Hepatocyte (in vitro differentiated cells): Measurements from ENCODE around the gene SLC26A11. TPM values are rescaled to one million over a fixed set of nuclear protein-coding genes. Genes with fewer than 3 reads are reported as not detected.
A peak's percentile ranks its signal among the peaks of the same experiment; 100 is the strongest.

Experiments used
- DNase-seq: peaks from one replicate; pipeline ENCODE4 v3.0.0-alpha.2; 2016; ENCODE audit warnings: low spot score
- H2AFZ ChIP-seq: fragments of 200-600 bp; sonication (generic); 2 replicates; pipeline ENCODE4 v1.6.0; 2016; ENCODE audit warnings: antibody characterized with exemption, mild to moderate bottlenecking
- H3K27ac ChIP-seq: fragments of 200-600 bp; sonication (generic); 2 replicates; pipeline ENCODE4 v1.5.1; 2016; ENCODE audit warnings: mild to moderate bottlenecking
- H3K27me3 ChIP-seq: fragments of 200-600 bp; sonication (generic); 2 replicates; pipeline ENCODE4 v1.6.1; 2016
- H3K36me3 ChIP-seq: fragments of 200-600 bp; sonication (generic); replicated peaks from 2 replicates; pipeline ENCODE4 v1.5.1; 2016; ENCODE audit warnings: low read depth; ENCODE audit not compliant: insufficient read depth
- H3K4me1 ChIP-seq: fragments of 200-600 bp; sonication (generic); 2 replicates; pipeline ENCODE4 v1.5.1; 2016; ENCODE audit warnings: mild to moderate bottlenecking, moderate library complexity; ENCODE audit not compliant: insufficient read depth
- H3K4me2 ChIP-seq: fragments of 200-600 bp; sonication (generic); 2 replicates; pipeline ENCODE4 v1.6.0; 2016
- H3K4me3 ChIP-seq: fragments of 200-600 bp; sonication (generic); 2 replicates; pipeline ENCODE4 v1.5.1; 2016; ENCODE audit warnings: mild to moderate bottlenecking
- H3K79me2 ChIP-seq: fragments of 200-600 bp; sonication (generic); 2 replicates; pipeline ENCODE4 v1.6.0; 2017; ENCODE audit warnings: mild to moderate bottlenecking
- H3K9me2 ChIP-seq: fragments of 200-600 bp; sonication (generic); replicated peaks from 2 replicates; pipeline ENCODE4 v1.6.0; 2017; ENCODE audit warnings: mild to moderate bottlenecking; ENCODE audit not compliant: insufficient read depth
- H3K9me3 ChIP-seq: fragments of 200-600 bp; sonication (generic); 2 replicates; pipeline ENCODE4 v1.5.1; 2016; ENCODE audit warnings: low read depth, mild to moderate bottlenecking
- H4K20me1 ChIP-seq: fragments of 200-600 bp; sonication (generic); 2 replicates; pipeline ENCODE4 v1.6.0; 2016; ENCODE audit warnings: mild to moderate bottlenecking; ENCODE audit not compliant: insufficient read depth, poor library complexity, severe bottlenecking
- CTCF ChIP-seq: fragments of 200-600 bp; sonication (generic); IDR thresholded peaks from 2 replicates; pipeline ENCODE4 v1.5.1; 2016; ENCODE audit warnings: antibody characterized with exemption, mild to moderate bottlenecking; ENCODE audit not compliant: poor library complexity
- EZH2 ChIP-seq: fragments of 200-600 bp; sonication (generic); IDR thresholded peaks from 2 replicates; pipeline ENCODE4 v1.6.1; 2016; ENCODE audit warnings: antibody characterized with exemption, mild to moderate bottlenecking, borderline replicate concordance
- EZH2phosphoT487 ChIP-seq: fragments of 200-600 bp; sonication (generic); IDR thresholded peaks from one replicate; pipeline ENCODE4 v1.6.1; 2018; ENCODE audit warnings: antibody characterized with exemption, mild to moderate bottlenecking, low read depth, moderate library complexity; ENCODE audit not compliant: unreplicated experiment, severe bottlenecking
- WGBS: methylation state at CpG from one replicate; pipeline ENCODE4 v1.1.6; 2016; ENCODE audit warnings: low lambda C conversion rate; ENCODE audit errors: missing lambda C conversion rate; 5-methylcytosine and 5-hydroxymethylcytosine counted together
- polyA plus RNA-seq: library from polyadenylated mRNA; unstranded; fragments of >200 nt; fragmentation: Nextera tagmentation; extraction: Ambion mirVana; gene quantifications from 2 replicates; pipeline ENCODE4 v1.2.1, GENCODE V29; 2016
- total RNA-seq: library from RNA; depleted of rRNA; stranded (reverse); fragments of >200 nt; gene quantifications from 2 replicates; pipeline ENCODE4 v1.2.3, GENCODE V29; 2014

Gene SLC26A11
- total and polyA plus RNA-seq, 2 experiments from 2014 or later = 17.5 to 24.9 TPM

- Histone ChIP-seq H3K9me2 (no peaks in the 10 kb centered on the region), H3K27me3 (no peaks in the 10 kb centered on the region), H3K36me3 (no peaks in the 10 kb centered on the region), H3K4me1 (peaks cover 27% of the 10 kb centered on the region), H2AFZ (no peak overlapping the region), H4K20me1 (peaks cover 2% of the 10 kb centered on the region), H3K4me2 (peak overlapping the region; percentile 98), H3K79me2 (peaks cover 5% of the 10 kb centered on the region), H3K9me3 (no peaks in the 10 kb centered on the region), H3K4me3 (no peak overlapping the region), H3K27ac (peak overlapping the region; percentile 100)
- DNase-seq = no peak
- WGBS = 48% methylated on average over 3 of the region's 3 CpGs
- TF ChIP-seq EZH2 = no peak
- TF ChIP-seq CTCF = no peak
Measured at GRCh38 chr17:80262291-80262690, 42.1 kb downstream of the SLC26A11 start.

GRCh38 chr17:80262775-80263244 lies 42.6 kb downstream of the SLC26A11 start:
- Histone ChIP-seq H3K4me2 (peak overlapping the region; percentile 98), H4K20me1 (peaks cover 2% of the 10 kb centered on the region), H3K9me3 (no peaks in the 10 kb centered on the region), H3K36me3 (no peaks in the 10 kb centered on the region), H3K79me2 (peaks cover 5% of the 10 kb centered on the region), H3K27me3 (no peaks in the 10 kb centered on the region), H3K4me1 (peaks cover 27% of the 10 kb centered on the region), H3K27ac (peak overlapping the region; percentile 100), H2AFZ (no peak overlapping the region), H3K9me2 (no peaks in the 10 kb centered on the region), H3K4me3 (no peak overlapping the region)
- 83% methylated on average over 8 of the region's 8 CpGs for WGBS
- DNase-seq = no peak
- TF ChIP-seq EZH2 (no peak), CTCF (no peak), EZH2phosphoT487 (no peak)

GRCh38 chr17:80263253-80264204 lies 43.3 kb downstream of the SLC26A11 start:
- 82% methylated on average over 18 of the region's 19 CpGs for WGBS
- Histone ChIP-seq H3K4me3 (no peak overlapping the region), H3K79me2 (peaks cover 5% of the 10 kb centered on the region), H2AFZ (no peak overlapping the region), H3K4me2 (peak overlapping the region; percentile 98), H4K20me1 (peaks cover 2% of the 10 kb centered on the region), H3K36me3 (no peaks in the 10 kb centered on the region), H3K27me3 (no peaks in the 10 kb centered on the region), H3K27ac (peak overlapping the region; percentile 100), H3K9me2 (no peaks in the 10 kb centered on the region), H3K4me1 (peaks cover 27% of the 10 kb centered on the region), H3K9me3 (no peaks in the 10 kb centered on the region)
- DNase-seq = peak; percentile 90
- TF ChIP-seq EZH2phosphoT487 (no peak), EZH2 (no peak), CTCF (peak; percentile 2)
